HEK293T (cell line): ENCODE data around the gene WIPF1.
A peak's percentile ranks its signal among the peaks of the same experiment; 100 is the strongest.

Experiments
- CTCF ChIA-PET: fragments of 350-600 bp; formaldehyde crosslinking; extraction: SDS; loops from one replicate; lab custom pipeline; 2021; ENCODE audit warnings: antibody characterized with exemption, inconsistent platforms; lab: Yijun Ruan, JAX
- POLR2A ChIA-PET: fragments of 350-600 bp; formaldehyde crosslinking; extraction: SDS; loops from one replicate; lab custom pipeline; 2020; ENCODE audit warnings: antibody characterized with exemption, inconsistent platforms; lab: Yijun Ruan, JAX
- DNase-seq: peaks from one replicate; pipeline ENCODE4 v3.0.0; 2012; ENCODE audit warnings: mixed read lengths; ENCODE audit errors: extremely low spot score
- ARNT ChIP-seq: fragments of 450-650 bp; IDR thresholded peaks from 2 replicates; pipeline ENCODE4 v1.6.1; 2017; ENCODE audit warnings: mild to moderate bottlenecking
- BHLHE40 ChIP-seq: fragments of 450-650 bp; IDR thresholded peaks from 2 replicates; pipeline ENCODE4 v1.6.1; 2016; ENCODE audit warnings: mild to moderate bottlenecking, moderate library complexity, borderline replicate concordance
- CTBP1 ChIP-seq: fragments of 450-650 bp; IDR thresholded peaks from 2 replicates; pipeline ENCODE4 v1.6.1; 2016; ENCODE audit warnings: borderline replicate concordance
- ELF4 ChIP-seq: fragments of 450-650 bp; IDR thresholded peaks from 2 replicates; pipeline ENCODE4 v1.6.1; 2017; ENCODE audit warnings: antibody characterized with exemption
- FOXA1 ChIP-seq: fragments of 450-650 bp; IDR thresholded peaks from 2 replicates; pipeline ENCODE4 v1.6.1; 2016; ENCODE audit warnings: mild to moderate bottlenecking
- FOXK2 ChIP-seq: fragments of 450-650 bp; IDR thresholded peaks from 2 replicates; pipeline ENCODE4 v1.6.1; 2016; ENCODE audit warnings: mild to moderate bottlenecking
- FOXM1 ChIP-seq: fragments of 450-650 bp; IDR thresholded peaks from 2 replicates; pipeline ENCODE4 v1.6.1; 2017; ENCODE audit warnings: mild to moderate bottlenecking, borderline replicate concordance
- HDGF ChIP-seq: fragments of 450-650 bp; IDR thresholded peaks from 2 replicates; pipeline ENCODE4 v1.6.1; 2017; ENCODE audit warnings: antibody characterized with exemption, borderline replicate concordance
- L3MBTL2 ChIP-seq: fragments of 450-650 bp; conservative IDR thresholded peaks from 2 replicates; pipeline ENCODE4 v1.6.1; 2016; ENCODE audit warnings: mild to moderate bottlenecking
- LEF1 ChIP-seq: fragments of 450-650 bp; IDR thresholded peaks from 2 replicates; pipeline ENCODE4 v1.6.1; 2017; ENCODE audit warnings: mild to moderate bottlenecking, borderline replicate concordance
- NFRKB ChIP-seq: fragments of 450-650 bp; IDR thresholded peaks from 2 replicates; pipeline ENCODE4 v1.6.1; 2016; ENCODE audit warnings: mild to moderate bottlenecking, moderate library complexity
- PKNOX1 ChIP-seq: fragments of 450-650 bp; IDR thresholded peaks from 2 replicates; pipeline ENCODE4 v1.6.1; 2016
- SP1 ChIP-seq: fragments of 450-650 bp; IDR thresholded peaks from 2 replicates; pipeline ENCODE4 v1.6.1; 2017
- SUZ12 ChIP-seq: fragments of 450-650 bp; IDR thresholded peaks from 2 replicates; pipeline ENCODE4 v1.6.1; 2016; ENCODE audit warnings: mild to moderate bottlenecking
- TARDBP ChIP-seq: fragments of 450-650 bp; IDR thresholded peaks from 2 replicates; pipeline ENCODE4 v1.6.1; 2016
- ZNF384 ChIP-seq: fragments of 450-650 bp; IDR thresholded peaks from 2 replicates; pipeline ENCODE4 v1.6.1; 2016

WIPF1 gene

DNA sequence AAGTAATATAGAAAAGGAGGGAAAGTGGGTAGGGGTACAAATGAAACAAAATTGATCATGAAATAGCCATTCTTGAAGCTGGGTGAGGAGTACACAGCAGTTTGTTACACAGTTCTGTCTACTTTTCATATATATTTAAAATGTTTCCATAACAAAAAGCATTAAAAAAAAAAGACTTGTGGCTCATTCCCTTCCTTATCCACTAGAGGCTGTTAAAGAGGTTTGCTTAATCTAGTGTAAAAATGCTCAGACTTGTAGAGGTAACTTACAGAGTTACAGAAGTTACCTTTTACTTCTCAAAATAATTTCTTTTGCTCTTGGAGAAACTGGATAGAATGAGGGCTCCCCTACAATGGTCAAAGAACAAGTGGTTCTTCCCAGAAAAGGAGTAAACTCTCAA, 8.1 kb upstream of the WIPF1 start:
- POLR2A ChIA-PET: no interaction called here
- CTCF ChIA-PET: interaction anchor here (0.9 to 1.1 kb wide), 2 partner anchors 11 to 12 kb away, joined by 3 to 7 read pairs; no protein-coding TSS in a partner anchor
- TF ChIP-seq SP1: no peak
- no peak for TF ChIP-seq L3MBTL2
- TF ChIP-seq ZNF384: peak; percentile 36; the same call in 1 of the 2 replicates
- no peak for TF ChIP-seq ELF4
- TF ChIP-seq ARNT: no peak
- no peak for DNase-seq

DNA sequence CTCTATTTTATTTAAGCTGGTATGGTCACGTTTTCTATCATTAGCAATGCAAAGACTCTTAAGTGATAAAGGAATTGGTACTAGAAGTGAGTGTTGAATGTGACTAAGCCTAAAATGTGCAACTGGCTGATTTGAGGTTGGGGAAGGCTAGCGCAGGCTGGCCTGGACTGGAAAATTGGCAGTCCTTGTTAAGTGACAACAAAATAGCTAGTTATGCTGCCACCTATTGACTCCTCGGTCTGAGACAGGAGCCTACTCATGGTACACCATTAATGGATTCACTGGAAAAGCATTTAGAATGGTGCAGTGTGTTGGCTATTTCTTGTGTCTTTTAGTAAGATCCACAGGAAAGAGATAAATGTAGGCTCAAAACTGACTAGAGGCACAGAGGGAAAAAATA, 5.7 kb upstream of the WIPF1 start:
- DNase-seq: peak; percentile 37
- no peak for TF ChIP-seq TARDBP
- no peak for TF ChIP-seq FOXA1
- no peak for TF ChIP-seq CTBP1
- no peak for TF ChIP-seq L3MBTL2
- no peak for TF ChIP-seq FOXK2
- TF ChIP-seq ZNF384: no peak
- TF ChIP-seq PKNOX1: no peak
- TF ChIP-seq LEF1: no peak
- no peak for TF ChIP-seq SUZ12
- no peak for TF ChIP-seq NFRKB
- TF ChIP-seq HDGF: no peak
- no peak for TF ChIP-seq BHLHE40
- TF ChIP-seq ARNT: no peak
- no peak for TF ChIP-seq ELF4
- no peak for TF ChIP-seq FOXM1
- no peak for TF ChIP-seq SP1
- CTCF ChIA-PET: interaction anchor here (0.7 to 1.8 kb wide), 3 partner anchors 28 to 140 kb away, joined by 3 to 5 read pairs (median 4); no protein-coding TSS in a partner anchor
- POLR2A ChIA-PET: no interaction called here

GRCh38 chr2:174602745-174603144, 5.1 kb upstream of the WIPF1 start:
- no peak for DNase-seq
- TF ChIP-seq TARDBP: no peak
- TF ChIP-seq CTBP1: no peak
- no peak for TF ChIP-seq PKNOX1
- TF ChIP-seq FOXA1: no peak
- TF ChIP-seq L3MBTL2: no peak
- no peak for TF ChIP-seq ARNT
- TF ChIP-seq LEF1: no peak
- TF ChIP-seq BHLHE40: no peak
- no peak for TF ChIP-seq ELF4
- TF ChIP-seq SUZ12: no peak
- TF ChIP-seq SP1: no peak
- TF ChIP-seq NFRKB: no peak
- TF ChIP-seq ZNF384: no peak
- no peak for TF ChIP-seq FOXK2
- no peak for TF ChIP-seq HDGF
- TF ChIP-seq FOXM1: no peak
- ChIA-PET POLR2A (no interaction called here), CTCF (interaction anchor here (0.7 to 1.8 kb wide), 4 partner anchors 11 to 139 kb away, joined by 3 to 5 read pairs (median 4); no protein-coding TSS in a partner anchor)

- TF ChIP-seq SUZ12: no peak
- TF ChIP-seq HDGF: no peak
- TF ChIP-seq TARDBP: no peak
- no peak for TF ChIP-seq FOXK2
- no peak for TF ChIP-seq CTBP1
- no peak for TF ChIP-seq ZNF384
- TF ChIP-seq NFRKB: no peak
- no peak for TF ChIP-seq BHLHE40
- no peak for TF ChIP-seq ARNT
- TF ChIP-seq SP1: no peak
- TF ChIP-seq ELF4: no peak
- TF ChIP-seq FOXA1: no peak
- no peak for TF ChIP-seq PKNOX1
- no peak for TF ChIP-seq L3MBTL2
- POLR2A ChIA-PET: no interaction called here
- no peak for DNase-seq
- CTCF ChIA-PET: interaction anchor here (0.7 kb wide), 1 partner anchor 88 kb away, joined by 3 read pairs; no protein-coding TSS in a partner anchor
Measured at GRCh38 chr2:174600349-174600748, 2.7 kb upstream of the WIPF1 start.

DNA sequence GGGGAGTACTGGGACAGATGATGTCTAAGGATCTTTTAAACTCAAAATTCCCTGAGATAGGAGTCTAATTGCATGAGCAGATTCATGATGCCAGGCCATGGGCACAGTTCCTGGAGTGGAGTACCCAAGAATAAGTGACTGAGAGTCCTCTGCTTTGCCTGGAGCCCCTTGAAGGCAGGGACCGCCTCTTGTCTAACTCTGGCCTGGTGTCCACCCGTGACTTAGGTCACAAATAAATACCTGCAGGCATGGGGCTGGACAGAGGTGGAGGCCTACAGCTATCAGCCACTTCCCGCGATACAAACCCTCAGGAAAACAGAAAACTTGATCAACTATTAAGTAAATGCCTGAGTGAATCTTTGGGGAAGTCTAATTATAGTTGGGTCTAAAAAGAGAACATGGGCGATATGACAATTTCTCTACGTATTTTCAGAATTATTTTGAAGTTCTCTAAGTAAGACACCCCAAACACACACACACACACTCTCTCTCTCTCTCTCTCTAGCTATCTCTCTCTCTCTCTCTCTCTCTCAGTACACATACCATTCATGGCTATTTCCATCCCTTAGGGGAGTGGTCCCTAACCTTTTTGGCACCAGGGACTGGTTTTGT, 1.8 kb upstream of the WIPF1 start:
- no peak for TF ChIP-seq BHLHE40
- no peak for TF ChIP-seq FOXK2
- TF ChIP-seq ARNT: no peak
- no peak for TF ChIP-seq LEF1
- no peak for TF ChIP-seq FOXA1
- TF ChIP-seq FOXM1: no peak
- TF ChIP-seq TARDBP: no peak
- TF ChIP-seq CTBP1: no peak
- TF ChIP-seq SUZ12: no peak
- TF ChIP-seq ZNF384: no peak
- no peak for TF ChIP-seq HDGF
- no peak for TF ChIP-seq PKNOX1
- TF ChIP-seq ELF4: no peak
- TF ChIP-seq SP1: no peak
- TF ChIP-seq NFRKB: no peak
- no peak for TF ChIP-seq L3MBTL2
- ChIA-PET POLR2A (no interaction called here), CTCF (no interaction called here)
- no peak for DNase-seq
